HG03196 (cell line): ENCODE results near the gene RAD51B.
A peak's percentile ranks its signal among the peaks of the same experiment; 100 is the strongest.

Experiments used
- ATAC-seq: cut with Tn5 transposase; IDR thresholded peaks from one replicate; pipeline ENCODE4 v1.9.1; 2021; ENCODE audit not compliant: unreplicated experiment

The RAD51B gene

GRCh38 chr14:68262567-68262966 is 443.0 kb downstream of the RAD51B start:
- ATAC-seq = no peak

- ATAC-seq = no peak
Observed at GRCh38 chr14:68263563-68264259, 444.1 kb downstream of the RAD51B start.

DNA sequence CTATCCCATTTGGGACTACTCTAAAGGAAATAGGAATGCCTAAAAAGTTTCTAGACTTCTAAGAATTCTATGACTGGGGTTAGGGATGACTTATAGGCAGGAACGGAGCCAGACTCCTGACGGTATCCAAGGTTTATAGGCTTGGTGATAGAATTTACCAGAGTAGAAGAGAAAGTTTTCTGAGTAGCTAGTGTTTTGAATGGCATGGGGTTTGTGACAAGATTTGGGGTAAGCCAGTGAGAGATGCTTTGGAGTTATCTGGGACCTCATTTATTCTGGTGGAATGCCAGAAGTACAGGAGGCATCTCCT is 444.6 kb downstream of the RAD51B start:
- no peak for ATAC-seq

GRCh38 chr14:68266998-68267397 is 447.4 kb downstream of the RAD51B start:
- ATAC-seq = no peak

DNA sequence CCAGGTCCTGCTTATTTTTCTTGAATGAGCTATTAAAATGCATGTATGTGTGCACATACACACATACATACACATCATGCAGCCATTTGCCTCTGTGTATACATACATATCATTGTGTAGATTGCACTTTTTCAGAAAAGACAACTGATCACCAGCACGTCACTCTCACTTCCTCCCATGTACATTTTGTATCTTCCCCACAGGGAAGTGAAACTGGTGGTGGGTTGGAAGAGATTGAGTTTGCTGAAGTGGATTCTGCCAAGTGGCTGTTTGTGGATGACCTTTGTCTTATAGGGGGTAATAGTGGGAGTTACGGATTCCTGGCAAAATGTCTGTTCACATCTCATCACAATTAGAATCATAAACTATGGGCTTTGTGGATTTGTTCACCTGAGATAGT is 448.6 kb downstream of the RAD51B start:
- ATAC-seq = peak; percentile 55

DNA sequence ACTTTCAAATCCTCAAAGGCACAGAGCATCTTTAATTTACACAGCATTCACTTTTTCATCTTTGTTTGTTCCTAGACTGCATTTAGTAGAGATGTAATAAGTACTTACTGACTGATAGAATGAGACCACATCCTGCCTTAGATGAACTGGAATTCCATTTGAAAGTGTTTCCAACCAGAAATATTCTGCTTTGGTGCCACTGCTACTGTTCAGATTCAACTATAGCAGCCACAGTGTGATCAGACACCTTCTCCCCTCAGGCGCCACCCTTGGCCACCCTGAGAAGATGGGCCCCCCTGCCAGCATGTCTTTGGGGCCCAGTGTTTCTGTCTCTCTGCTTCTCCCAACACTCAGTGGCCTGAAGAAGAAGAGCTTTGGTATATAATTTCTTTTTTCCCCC is 449.1 kb downstream of the RAD51B start:
- ATAC-seq = peak; percentile 11

GRCh38 chr14:68269136-68269927 is 449.8 kb downstream of the RAD51B start:
- ATAC-seq = no peak

GRCh38 chr14:68270342-68270741 is 450.8 kb downstream of the RAD51B start:
- no peak for ATAC-seq

DNA sequence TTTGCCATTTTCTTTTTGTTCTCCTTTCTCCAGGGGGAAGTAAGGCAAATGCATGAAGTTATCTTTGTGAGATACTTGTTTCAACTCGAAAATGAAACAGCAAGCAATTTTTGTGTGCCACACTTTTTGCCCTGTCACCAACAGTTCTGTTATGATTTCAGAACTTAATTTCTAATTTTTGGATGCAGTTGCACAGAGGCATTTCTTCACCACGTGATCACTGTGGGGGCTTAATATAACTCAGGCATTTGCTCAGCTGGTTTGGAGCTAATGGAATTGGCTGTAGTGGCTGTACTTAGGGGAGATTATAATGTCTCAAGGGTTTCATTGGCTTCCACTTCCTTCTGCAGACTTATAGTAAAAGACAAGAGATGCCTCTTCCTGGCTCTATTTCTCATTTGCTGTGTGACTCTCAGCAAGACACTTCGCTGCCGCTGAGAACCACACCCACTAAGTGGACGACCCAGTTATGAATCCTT is 452.4 kb downstream of the RAD51B start:
- no peak for ATAC-seq

GRCh38 chr14:68273413-68273812 is 453.8 kb downstream of the RAD51B start:
- ATAC-seq = no peak

DNA sequence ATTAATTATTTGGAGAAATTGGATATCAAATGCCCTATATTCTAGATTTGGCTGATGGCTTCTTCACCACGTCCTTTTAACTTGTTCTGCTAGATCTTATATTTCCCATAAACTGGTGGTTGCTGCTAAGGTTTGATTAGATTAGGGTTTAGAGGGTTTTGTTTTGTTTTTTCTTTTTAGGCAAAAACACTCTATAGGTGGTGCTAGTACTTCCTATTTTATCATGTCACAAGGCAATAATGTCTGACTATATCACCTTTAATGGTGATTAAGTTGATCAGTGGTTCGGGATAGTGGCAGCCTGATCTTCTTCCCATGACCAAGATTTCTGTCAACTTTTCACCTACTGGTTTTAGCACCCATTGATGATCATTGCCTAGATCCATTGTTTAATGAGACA is 455.1 kb downstream of the RAD51B start:
- no peak for ATAC-seq

DNA sequence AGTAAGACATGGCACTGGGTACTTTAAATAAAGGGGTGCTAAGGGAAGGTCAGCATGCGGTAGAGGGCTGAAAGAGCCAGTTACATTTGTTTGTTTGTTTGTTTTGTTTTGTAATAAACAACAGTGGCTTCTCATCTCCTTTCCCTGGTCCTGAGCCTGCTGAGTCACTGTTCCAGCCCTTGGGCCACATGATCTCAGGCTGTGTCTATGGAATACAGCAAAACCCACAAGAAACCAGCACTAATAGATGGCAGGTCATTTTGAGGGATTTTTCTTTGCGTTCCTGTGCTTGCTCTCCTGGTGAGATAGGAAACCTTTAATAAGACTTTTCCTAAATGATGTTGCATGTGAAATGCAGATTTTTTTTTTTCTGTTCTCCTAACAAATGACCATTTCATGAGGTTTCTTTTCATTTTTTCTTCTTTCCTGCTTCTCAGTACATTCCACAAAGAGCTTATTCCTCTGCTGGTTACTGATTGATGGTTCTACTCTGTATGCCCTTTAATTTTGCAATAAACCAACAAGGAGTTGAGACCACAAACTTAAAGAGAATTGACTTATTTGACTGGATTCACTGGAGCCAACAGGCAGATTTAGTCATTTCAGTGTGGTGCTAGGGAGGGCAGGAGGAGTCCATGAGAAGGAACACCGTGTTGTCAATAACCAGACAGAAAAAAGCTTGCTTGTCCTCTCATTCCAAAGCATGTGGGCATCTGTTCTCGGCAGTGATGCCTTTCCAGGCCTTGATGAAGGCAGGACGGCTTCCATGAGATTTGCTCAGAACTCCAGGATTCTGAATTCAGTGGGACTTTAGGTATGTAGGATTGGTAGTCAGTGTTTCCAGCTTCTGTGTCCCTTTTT is 459.2 kb downstream of the RAD51B start:
- no peak for ATAC-seq

DNA sequence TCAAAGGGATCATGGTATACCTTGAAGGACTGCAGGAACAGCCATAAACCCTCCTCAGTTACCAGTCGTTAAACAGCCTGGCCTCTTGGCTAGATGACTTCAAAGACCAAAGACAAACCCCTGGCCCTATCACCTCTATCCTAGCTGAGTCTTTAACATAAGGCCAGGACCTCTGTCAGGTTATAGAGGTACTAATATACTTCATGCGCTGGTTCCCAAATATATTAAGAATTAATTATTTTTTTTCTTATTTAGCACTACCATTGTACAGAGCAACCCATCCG is 459.8 kb downstream of the RAD51B start:
- ATAC-seq = no peak

GRCh38 chr14:68279777-68280233 is 460.2 kb downstream of the RAD51B start:
- ATAC-seq = peak; percentile 43

DNA sequence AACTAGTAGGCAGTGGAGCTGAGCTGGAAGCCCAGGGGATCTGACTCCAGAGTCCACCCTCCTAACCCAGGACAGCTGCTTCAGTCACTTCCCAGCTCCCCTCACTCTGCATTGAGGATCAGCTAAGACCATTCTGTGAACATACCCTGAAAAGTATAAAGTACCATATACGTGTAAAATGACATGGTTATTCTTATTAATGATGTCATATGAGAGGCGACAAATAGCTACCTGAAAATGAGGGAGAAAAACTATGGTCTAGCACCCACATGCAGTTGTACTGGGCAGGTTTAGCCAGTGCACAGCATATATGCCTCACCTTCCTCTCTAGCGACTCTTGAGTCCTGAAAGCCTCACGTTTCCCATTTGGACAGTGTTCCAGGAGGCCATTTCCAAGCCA is 461.9 kb downstream of the RAD51B start:
- no peak for ATAC-seq

GRCh38 chr14:68282479-68283377 is 463.1 kb downstream of the RAD51B start:
- ATAC-seq = peak; percentile 34

GRCh38 chr14:68283378-68284123 is 464.0 kb downstream of the RAD51B start:
- ATAC-seq = peak; percentile 35

- ATAC-seq = no peak
Observed at GRCh38 chr14:68284333-68284732, 464.8 kb downstream of the RAD51B start.

DNA sequence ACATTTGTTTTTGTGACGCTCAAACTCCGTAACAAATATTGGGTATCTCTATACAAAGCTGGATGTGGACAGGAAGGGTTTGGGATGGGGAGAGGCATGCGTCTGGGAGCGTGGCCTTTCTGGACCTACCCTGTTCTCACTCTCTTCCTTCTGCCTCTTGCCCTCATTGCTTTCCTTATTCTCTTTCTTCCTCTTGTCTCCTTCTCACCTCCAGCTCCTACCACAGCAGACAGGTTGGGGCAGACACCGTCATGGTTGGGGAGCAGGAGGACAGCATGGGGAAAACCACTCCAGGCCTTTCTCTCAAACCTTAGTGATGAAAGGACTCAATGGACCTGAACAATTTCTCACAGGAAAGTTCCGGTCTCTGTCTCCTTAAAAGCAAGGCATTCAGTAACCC is 465.3 kb downstream of the RAD51B start:
- ATAC-seq = no peak
